H1 (cell line): ENCODE data around the gene SLC5A2. TPM values are rescaled to one million over a fixed set of nuclear protein-coding genes. Genes with fewer than 3 reads are reported as not detected.

ENCODE experiments used
- CBX5 ChIP-seq: fragments of 300-800, 300-1000 bp; sonication (generic); IDR thresholded peaks from 2 replicates; pipeline ENCODE4 v1.7.1; 2016; ENCODE audit warnings: antibody characterized with exemption, low read length, low read depth
- EGR1 ChIP-seq: IDR thresholded peaks from 2 replicates; pipeline ENCODE4 v1.6.1; 2011; ENCODE audit warnings: low read depth, low read length, borderline replicate concordance
- MAFK ChIP-seq: IDR thresholded peaks from 2 replicates; pipeline ENCODE4 v1.6.1; 2012; ENCODE audit warnings: low read depth, mild to moderate bottlenecking, improper control_type of control experiment, low read length
- RFX5 ChIP-seq: IDR thresholded peaks from 2 replicates; pipeline ENCODE4 v1.6.1; 2011; ENCODE audit warnings: low read depth, low read length, improper control_type of control experiment, borderline replicate concordance
- RXRA ChIP-seq: IDR thresholded peaks from 2 replicates; pipeline ENCODE4 v1.6.1; 2011; ENCODE audit warnings: low read depth, mild to moderate bottlenecking, low read length, moderate library complexity; ENCODE audit not compliant: insufficient read depth
- SP2 ChIP-seq: IDR thresholded peaks from 2 replicates; pipeline ENCODE4 v1.6.1; 2012; ENCODE audit warnings: mild to moderate bottlenecking, low read length, inconsistent platforms
- TAF7 ChIP-seq: optimal IDR thresholded peaks from 2 replicates; pipeline ENCODE3; 2011; ENCODE audit warnings: low read depth, mild to moderate bottlenecking, inconsistent platforms, low read length, moderate library complexity, borderline replicate concordance
- YY1 ChIP-seq: IDR thresholded peaks from 2 replicates; pipeline ENCODE4 v1.6.1; 2011; ENCODE audit warnings: low read depth, mild to moderate bottlenecking, low read length
- polyA plus RNA-seq, 7 experiments: library from polyadenylated mRNA; depleted of rRNA in 3 of 7; stranded (reverse) in 5 of 7; unstranded in 2 of 7; fragments of >200 nt in 5 of 7; fragments of 200-250 nt in 2 of 7; gene quantifications; 1 replicate in 5 of 7; 2 replicates in 1 of 7; 4 replicates in 1 of 7; pipeline versions ENCODE4 v1.2.1 to v1.2.3, GENCODE V29; 2011 to 2013; ENCODE audit warnings: missing spikeins in 2 of 7, mixed read lengths in 2 of 7
- total RNA-seq: library from RNA; stranded (reverse); fragmentation: NEBNext Ultra II Directional; extraction: Animal tissue kit (Norgen Biotek cat#: 25700); gene quantifications from 2 replicates; pipeline ENCODE4 v1.2.1, GENCODE V29; 2021
- TF ChIP-seq, protein P1 (sequence below): IDR thresholded peaks from 2 replicates; pipeline ENCODE4 v1.6.1; 2011; ENCODE audit warnings: low read depth, mild to moderate bottlenecking, low read length; ENCODE audit not compliant: insufficient read depth

The SLC5A2 gene
- total and polyA plus RNA-seq, 2 of the 8 experiments (the other 6 are each of a cell fraction or from before 2014, with no cell fraction given), result 0.56 to 4.4 TPM

- no peak for TF ChIP-seq RXRA
- TF ChIP-seq MAFK, result no peak
- TF ChIP-seq RFX5, result no peak
- no peak for TF ChIP-seq SP2
- TF ChIP-seq, protein P1, sequence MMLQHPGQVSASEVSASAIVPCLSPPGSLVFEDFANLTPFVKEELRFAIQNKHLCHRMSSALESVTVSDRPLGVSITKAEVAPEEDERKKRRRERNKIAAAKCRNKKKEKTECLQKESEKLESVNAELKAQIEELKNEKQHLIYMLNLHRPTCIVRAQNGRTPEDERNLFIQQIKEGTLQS, result no peak
- TF ChIP-seq EGR1, result no peak
- TF ChIP-seq CBX5, result no peak
- peak; percentile 91 for TF ChIP-seq TAF7
- peak; percentile 86 for TF ChIP-seq YY1
Observed at GRCh38 chr16:31507929-31508705, 25.2 kb downstream of the SLC5A2 start, which contains the start of gene RUSF1 (continued).
